OCI-LY3 (cell line): ENCODE data around the gene HDAC4.

Source experiments
- H2AFZ ChIP-seq: fragments of 200-600, 300-600 bp; shearing (Covaris generic); 2 replicates; pipeline ENCODE4 v1.6.0; 2014; ENCODE audit warnings: antibody characterized with exemption, low read depth, low read length
- H3K27ac ChIP-seq: fragments of 200-600, 300-600 bp; sonication (generic); 2 replicates; pipeline ENCODE4 v1.5.1; 2014; ENCODE audit warnings: mild to moderate bottlenecking, low read length, moderate library complexity, mixed read lengths
- H3K27me3 ChIP-seq: fragments of 200-600, 300-600 bp; sonication (generic); 2 replicates; pipeline ENCODE4 v1.6.1; 2014; ENCODE audit warnings: low read depth, low read length, mixed read lengths
- H3K36me3 ChIP-seq: fragments of 200-600, 300-600 bp; sonication (generic); replicated peaks from 2 replicates; pipeline ENCODE3; 2014; ENCODE audit warnings: low read depth, low read length, mixed read lengths
- H3K4me1 ChIP-seq: fragments of 300-600, 200-600 bp; sonication (generic); 2 replicates; pipeline ENCODE4 v1.6.1; 2014; ENCODE audit warnings: low read length, mixed read lengths
- H3K4me2 ChIP-seq: fragments of 200-600, 300-600 bp; sonication (generic); 2 replicates; pipeline ENCODE4 v1.6.1; 2014; ENCODE audit warnings: low read length, mixed read lengths
- H3K4me3 ChIP-seq: fragments of 300-600, 200-600 bp; sonication (generic); 2 replicates; pipeline ENCODE4 v1.5.1; 2014; ENCODE audit warnings: antibody characterized with exemption, mild to moderate bottlenecking, low read length, moderate library complexity
- H3K79me2 ChIP-seq: fragments of 300-600, 200-600 bp; shearing (Covaris generic); 2 replicates; pipeline ENCODE4 v1.6.1; 2014; ENCODE audit warnings: mild to moderate bottlenecking, low read length, mixed read lengths
- H3K9ac ChIP-seq: fragments of 300-600, 200-600 bp; shearing (Covaris generic); 2 replicates; pipeline ENCODE4 v1.6.0; 2014; ENCODE audit warnings: mild to moderate bottlenecking, low read length, moderate library complexity
- H3K9me3 ChIP-seq: fragments of 200-600, 300-600 bp; shearing (Covaris generic); 2 replicates; pipeline ENCODE4 v1.6.1; 2014; ENCODE audit warnings: low read length, mixed read lengths; ENCODE audit not compliant: insufficient read depth
- H4K20me1 ChIP-seq: fragments of 200-600, 300-600 bp; sonication (generic); 2 replicates; pipeline ENCODE4 v1.6.1; 2016; ENCODE audit warnings: low read length, mixed read lengths; ENCODE audit not compliant: insufficient read depth
- EZH2phosphoT487 ChIP-seq: fragments of 200-600 bp; shearing (Covaris generic); IDR thresholded peaks from 2 replicates; pipeline ENCODE4 v1.6.1; 2018; ENCODE audit warnings: antibody characterized with exemption, mixed run types, low read depth
- TF ChIP-seq, protein P1 (sequence below): fragments of 200-600, 300-600 bp; sonication (generic); IDR thresholded peaks from 2 replicates; pipeline ENCODE4 v1.5.1; 2014; ENCODE audit warnings: antibody characterized with exemption, low read length, low read depth

The HDAC4 gene

GRCh38 chr2:239307921-239308613, 92.8 kb downstream of the HDAC4 start:
- Histone ChIP-seq H3K4me2 (no peak overlapping the region), H3K27me3 (0 out of 2 replicates have a peak, but pooled peaks cover 8% of the 10 kb centered on the region), H3K27ac (no peak overlapping the region)

GRCh38 chr2:239307221-239307569, 93.6 kb downstream of the HDAC4 start:
- Histone ChIP-seq H3K9me3 (no peaks in the 10 kb centered on the region), H3K27ac (no peak overlapping the region), H3K36me3 (no peaks in the 10 kb centered on the region), H3K4me1 (peaks cover 26% of the 10 kb centered on the region), H2AFZ (no peak overlapping the region), H3K4me2 (no peak overlapping the region), H3K79me2 (no peaks in the 10 kb centered on the region), H3K9ac (no peak overlapping the region), H4K20me1 (peaks cover 97% of the 10 kb centered on the region), H3K4me3 (no peak overlapping the region), H3K27me3 (peaks cover 17% of the 10 kb centered on the region)
- TF ChIP-seq, protein P1, sequence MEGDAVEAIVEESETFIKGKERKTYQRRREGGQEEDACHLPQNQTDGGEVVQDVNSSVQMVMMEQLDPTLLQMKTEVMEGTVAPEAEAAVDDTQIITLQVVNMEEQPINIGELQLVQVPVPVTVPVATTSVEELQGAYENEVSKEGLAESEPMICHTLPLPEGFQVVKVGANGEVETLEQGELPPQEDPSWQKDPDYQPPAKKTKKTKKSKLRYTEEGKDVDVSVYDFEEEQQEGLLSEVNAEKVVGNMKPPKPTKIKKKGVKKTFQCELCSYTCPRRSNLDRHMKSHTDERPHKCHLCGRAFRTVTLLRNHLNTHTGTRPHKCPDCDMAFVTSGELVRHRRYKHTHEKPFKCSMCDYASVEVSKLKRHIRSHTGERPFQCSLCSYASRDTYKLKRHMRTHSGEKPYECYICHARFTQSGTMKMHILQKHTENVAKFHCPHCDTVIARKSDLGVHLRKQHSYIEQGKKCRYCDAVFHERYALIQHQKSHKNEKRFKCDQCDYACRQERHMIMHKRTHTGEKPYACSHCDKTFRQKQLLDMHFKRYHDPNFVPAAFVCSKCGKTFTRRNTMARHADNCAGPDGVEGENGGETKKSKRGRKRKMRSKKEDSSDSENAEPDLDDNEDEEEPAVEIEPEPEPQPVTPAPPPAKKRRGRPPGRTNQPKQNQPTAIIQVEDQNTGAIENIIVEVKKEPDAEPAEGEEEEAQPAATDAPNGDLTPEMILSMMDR = no peak
- no peak for TF ChIP-seq EZH2phosphoT487

More at GRCh38 chr2:239307921-239308613, 92.8 kb downstream of the HDAC4 start:
- Histone ChIP-seq H3K4me3 (no peak overlapping the region), H3K36me3 (no peaks in the 10 kb centered on the region), H2AFZ (no peak overlapping the region), H3K9ac (no peak overlapping the region), H4K20me1 (peaks cover 88% of the 10 kb centered on the region), H3K4me1 (peaks cover 22% of the 10 kb centered on the region), H3K79me2 (no peaks in the 10 kb centered on the region), H3K9me3 (no peaks in the 10 kb centered on the region)
- no peak for TF ChIP-seq EZH2phosphoT487

- peaks cover 100% of the 10 kb centered on the region for H4K20me1 ChIP-seq
- TF ChIP-seq EZH2phosphoT487 = no peak
- TF ChIP-seq, protein P1 = no peak
- H3K9me3 ChIP-seq = no peaks in the 10 kb centered on the region
- no peak overlapping the region for H3K9ac ChIP-seq
- peaks cover 23% of the 10 kb centered on the region for H3K27me3 ChIP-seq
- no peak overlapping the region for H3K4me3 ChIP-seq
- H3K27ac ChIP-seq = no peak overlapping the region
- no peaks in the 10 kb centered on the region for H3K79me2 ChIP-seq
- H3K4me1 ChIP-seq = peaks cover 26% of the 10 kb centered on the region
- H3K4me2 ChIP-seq = no peak overlapping the region
- no peaks in the 10 kb centered on the region for H3K36me3 ChIP-seq
- no peak overlapping the region for H2AFZ ChIP-seq
These were observed 94.3 kb downstream of the HDAC4 start for GRCh38 chr2:239306274-239307220.

- Histone ChIP-seq H3K9me3 (no peaks in the 10 kb centered on the region), H4K20me1 (peaks cover 99% of the 10 kb centered on the region), H3K27me3 (peaks cover 24% of the 10 kb centered on the region), H3K36me3 (no peaks in the 10 kb centered on the region), H3K27ac (no peak overlapping the region), H3K4me1 (peaks cover 26% of the 10 kb centered on the region), H3K4me2 (no peak overlapping the region), H2AFZ (no peak overlapping the region), H3K4me3 (no peak overlapping the region), H3K79me2 (no peaks in the 10 kb centered on the region), H3K9ac (no peak overlapping the region)
- TF ChIP-seq EZH2phosphoT487 = no peak
- TF ChIP-seq, protein P1 = no peak
These were observed 95.0 kb downstream of the HDAC4 start for GRCh38 chr2:239305771-239306170.
